A673 (cell line): ENCODE results near the gene PARD6B. TPM values are rescaled to one million over a fixed set of nuclear protein-coding genes. Genes with fewer than 3 reads are reported as not detected.

Experiments used
- BruUV-seq: library from RNA; stranded (reverse); fragments of 400-500 nt; replicated peaks from 2 replicates; lab custom pipeline; 2021; lab: Mats Ljungman, UMichigan
- CTCF ChIA-PET: fragments of 300-600 bp; sonication (Branson Sonifier 250); formaldehyde crosslinking; loops from one replicate; lab custom pipeline; 2022; ENCODE audit warnings: antibody characterized with exemption; lab: Charles Lee
- POLR2A ChIA-PET: fragments of 300-600 bp; sonication (Branson Sonifier 250); formaldehyde crosslinking; loops from one replicate; lab custom pipeline; 2022; ENCODE audit warnings: antibody characterized with exemption; ENCODE audit not compliant: low non-redundant PET; lab: Charles Lee
- DNase-seq: peaks from one replicate; pipeline ENCODE4 v3.0.0-alpha.2; 2015; ENCODE audit warnings: low spot score
- H3K27ac ChIP-seq: fragments of 200-600 bp; sonication (generic); 2 replicates; pipeline ENCODE4 v1.5.1; 2016; ENCODE audit warnings: mixed run types, low read depth, mild to moderate bottlenecking, mixed read lengths, antibody characterized with exemption, low read length; ENCODE audit not compliant: poor library complexity, severe bottlenecking
- H3K27me3 ChIP-seq: fragments of 200-600 bp; sonication (generic); replicated peaks from 2 replicates; pipeline ENCODE4 v1.6.1; 2017; ENCODE audit warnings: mixed run types, low read depth, mild to moderate bottlenecking, mixed read lengths, antibody characterized with exemption, low read length; ENCODE audit not compliant: insufficient read depth, poor library complexity
- H3K36me3 ChIP-seq: fragments of 200-600 bp; sonication (generic); 2 replicates; pipeline ENCODE4 v1.6.1; 2016; ENCODE audit warnings: mixed run types, mild to moderate bottlenecking, mixed read lengths, antibody characterized with exemption, low read length; ENCODE audit not compliant: insufficient read depth, poor library complexity, severe bottlenecking
- H3K4me1 ChIP-seq: fragments of 200-600 bp; sonication (generic); 2 replicates; pipeline ENCODE4 v1.6.1; 2017; ENCODE audit warnings: mixed run types, mild to moderate bottlenecking, mixed read lengths, antibody characterized with exemption, low read length; ENCODE audit not compliant: insufficient read depth, poor library complexity, severe bottlenecking
- H3K4me3 ChIP-seq: fragments of 200-600 bp; sonication (generic); 2 replicates; pipeline ENCODE4 v1.5.1; 2016; ENCODE audit warnings: low read depth, mixed run types, mild to moderate bottlenecking, mixed read lengths, low read length; ENCODE audit not compliant: poor library complexity, severe bottlenecking
- H3K9me3 ChIP-seq: fragments of 200-600 bp; sonication (generic); 2 replicates; pipeline ENCODE4 v1.6.1; 2016; ENCODE audit warnings: mixed run types, low read depth, mild to moderate bottlenecking, mixed read lengths, antibody characterized with exemption, low read length; ENCODE audit not compliant: poor library complexity, severe bottlenecking
- EZH2 ChIP-seq: fragments of 200-600 bp; sonication (generic); IDR thresholded peaks from 2 replicates; pipeline ENCODE4 v1.6.1; 2017; ENCODE audit warnings: borderline replicate concordance, low read depth, mild to moderate bottlenecking, mixed read lengths, antibody characterized with exemption, low read length; ENCODE audit not compliant: poor library complexity, severe bottlenecking
- intact Hi-C: fragments of 100-400 bp; cut with micrococcal nuclease; formaldehyde crosslinking; loops from one replicate; pipeline ENCODE4 v1.10.0; 2022; ENCODE audit not compliant: unreplicated experiment
- total RNA-seq: library from RNA; stranded (reverse); gene quantifications from 2 replicates; pipeline ENCODE4 v1.2.3, GENCODE V29; 2021
- TF ChIP-seq, protein P1 (sequence below): fragments of 300-800, 200-600 bp; sonication (generic); conservative IDR thresholded peaks from 2 replicates; pipeline ENCODE4 v1.5.1; 2017; ENCODE audit warnings: low read depth, mild to moderate bottlenecking, antibody characterized with exemption, low read length, moderate library complexity, mixed read lengths

The PARD6B gene
- total RNA-seq, 1 experiment from 2014 or later = 28.1 TPM

DNA sequence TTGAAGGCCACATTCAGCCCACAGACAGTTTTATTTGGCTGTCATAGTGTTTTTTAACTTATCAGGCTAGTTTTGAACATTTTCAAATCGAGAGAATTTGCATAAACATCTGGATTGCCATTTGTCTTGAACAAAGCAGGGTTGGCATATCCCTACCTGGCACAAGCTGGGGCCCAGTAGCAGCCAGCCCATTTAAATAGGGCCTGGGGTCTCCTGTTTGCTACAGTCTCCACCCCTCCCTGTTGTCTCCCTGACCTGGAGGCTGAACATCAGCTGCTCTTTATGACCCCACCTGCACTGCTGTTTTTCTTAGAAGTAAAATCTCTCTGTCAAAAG lies 73.9 kb downstream of the PARD6B start:
- H3K27ac ChIP-seq = no peak overlapping the region
- no TSS peak for BruUV-seq

DNA sequence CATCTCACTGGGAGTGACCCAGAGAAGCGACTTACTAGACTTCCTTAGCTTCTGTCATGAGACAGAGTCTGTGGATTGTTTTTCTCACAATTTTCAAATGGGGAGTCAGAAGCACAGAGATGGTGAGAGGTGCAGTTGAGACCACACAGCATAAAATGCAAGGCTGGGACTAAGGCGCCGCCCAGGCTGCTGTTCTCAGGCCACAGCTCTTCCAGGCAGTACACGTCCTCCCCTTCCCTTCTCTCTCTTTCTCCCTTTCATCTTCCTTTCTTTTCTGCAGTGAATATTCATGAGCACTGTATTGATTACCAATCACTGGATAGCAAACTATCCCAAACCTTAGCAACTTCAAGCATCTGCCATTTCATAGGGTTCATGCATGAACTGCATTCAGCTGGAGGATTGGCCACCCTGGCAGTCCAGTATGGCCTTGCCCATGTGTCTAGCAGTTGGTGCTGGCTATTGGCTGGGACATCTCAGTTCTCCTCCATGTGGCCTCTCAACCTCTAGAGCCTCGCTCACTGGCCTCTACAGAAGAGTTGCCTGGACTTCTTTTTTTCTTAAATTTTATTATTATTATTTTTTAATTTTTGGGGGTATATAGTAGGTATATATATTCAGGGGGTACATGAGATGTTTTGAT lies 74.9 kb downstream of the PARD6B start:
- Histone ChIP-seq H3K4me1 (no peaks in the 10 kb centered on the region), H3K36me3 (no peaks in the 10 kb centered on the region), H3K27ac (no peak overlapping the region), H3K27me3 (no peaks in the 10 kb centered on the region), H3K4me3 (no peak overlapping the region), H3K9me3 (no peaks in the 10 kb centered on the region)
- CTCF ChIA-PET = interaction anchor here (0.5 kb wide), 1 partner anchor 23 kb away, joined by 3 read pairs; no protein-coding TSS in a partner anchor
- no peak for DNase-seq
- POLR2A ChIA-PET = no interaction called here
- intact Hi-C loops = no loop called here
- TF ChIP-seq, protein P1, sequence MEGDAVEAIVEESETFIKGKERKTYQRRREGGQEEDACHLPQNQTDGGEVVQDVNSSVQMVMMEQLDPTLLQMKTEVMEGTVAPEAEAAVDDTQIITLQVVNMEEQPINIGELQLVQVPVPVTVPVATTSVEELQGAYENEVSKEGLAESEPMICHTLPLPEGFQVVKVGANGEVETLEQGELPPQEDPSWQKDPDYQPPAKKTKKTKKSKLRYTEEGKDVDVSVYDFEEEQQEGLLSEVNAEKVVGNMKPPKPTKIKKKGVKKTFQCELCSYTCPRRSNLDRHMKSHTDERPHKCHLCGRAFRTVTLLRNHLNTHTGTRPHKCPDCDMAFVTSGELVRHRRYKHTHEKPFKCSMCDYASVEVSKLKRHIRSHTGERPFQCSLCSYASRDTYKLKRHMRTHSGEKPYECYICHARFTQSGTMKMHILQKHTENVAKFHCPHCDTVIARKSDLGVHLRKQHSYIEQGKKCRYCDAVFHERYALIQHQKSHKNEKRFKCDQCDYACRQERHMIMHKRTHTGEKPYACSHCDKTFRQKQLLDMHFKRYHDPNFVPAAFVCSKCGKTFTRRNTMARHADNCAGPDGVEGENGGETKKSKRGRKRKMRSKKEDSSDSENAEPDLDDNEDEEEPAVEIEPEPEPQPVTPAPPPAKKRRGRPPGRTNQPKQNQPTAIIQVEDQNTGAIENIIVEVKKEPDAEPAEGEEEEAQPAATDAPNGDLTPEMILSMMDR = no peak
- no peak for TF ChIP-seq EZH2
- BruUV-seq = no TSS peak

More for the DNA sequence above, 73.9 kb downstream of the PARD6B start:
- no peaks in the 10 kb centered on the region for H3K36me3 ChIP-seq
- DNase-seq = no peak
- no peaks in the 10 kb centered on the region for H3K4me1 ChIP-seq
- no peaks in the 10 kb centered on the region for H3K27me3 ChIP-seq
- H3K9me3 ChIP-seq = no peaks in the 10 kb centered on the region
- ChIA-PET CTCF (interaction anchor here (0.5 kb wide), 1 partner anchor 22 kb away, joined by 3 read pairs; no protein-coding TSS in a partner anchor), POLR2A (no interaction called here)
- intact Hi-C loops = no loop called here
- TF ChIP-seq EZH2 = no peak
- TF ChIP-seq, protein P1 = no peak
- no peak overlapping the region for H3K4me3 ChIP-seq

Other genes starting within 250 kb of the PARD6B start
- 47.4 and 47.8 TPM in 2 replicates for gene PTPN1, start 221.2 kb upstream of the PARD6B start, total RNA-seq
- 19.1 and 21.6 TPM in 2 replicates for gene RIPOR3, start 40.0 kb upstream of the PARD6B start, total RNA-seq
- 28.4 and 35.2 TPM in 2 replicates for gene BCAS4, start 63.5 kb downstream of the PARD6B start, total RNA-seq
- gene ADNP, start 199.9 kb downstream of the PARD6B start, total RNA-seq = 104 and 108 TPM in 2 replicates
- 62.5 and 65.5 TPM in 2 replicates for gene DPM1, start 227.0 kb downstream of the PARD6B start, total RNA-seq
- 5.3 and 5.9 TPM in 2 replicates for gene MOCS3, start 227.2 kb downstream of the PARD6B start, total RNA-seq